ENCODE results near the gene DLX1. TPM values are rescaled to one million over a fixed set of nuclear protein-coding genes. Genes with fewer than 3 reads are reported as not detected.
"Not testable (repeated sequence)": the region's sequence is repeated elsewhere in the genome, so short reads cannot be mapped to it uniquely, and the experiment has no call there.

Gene DLX1
- total RNA-seq, 3 donors from 2014 or later = not detected

DNA sequence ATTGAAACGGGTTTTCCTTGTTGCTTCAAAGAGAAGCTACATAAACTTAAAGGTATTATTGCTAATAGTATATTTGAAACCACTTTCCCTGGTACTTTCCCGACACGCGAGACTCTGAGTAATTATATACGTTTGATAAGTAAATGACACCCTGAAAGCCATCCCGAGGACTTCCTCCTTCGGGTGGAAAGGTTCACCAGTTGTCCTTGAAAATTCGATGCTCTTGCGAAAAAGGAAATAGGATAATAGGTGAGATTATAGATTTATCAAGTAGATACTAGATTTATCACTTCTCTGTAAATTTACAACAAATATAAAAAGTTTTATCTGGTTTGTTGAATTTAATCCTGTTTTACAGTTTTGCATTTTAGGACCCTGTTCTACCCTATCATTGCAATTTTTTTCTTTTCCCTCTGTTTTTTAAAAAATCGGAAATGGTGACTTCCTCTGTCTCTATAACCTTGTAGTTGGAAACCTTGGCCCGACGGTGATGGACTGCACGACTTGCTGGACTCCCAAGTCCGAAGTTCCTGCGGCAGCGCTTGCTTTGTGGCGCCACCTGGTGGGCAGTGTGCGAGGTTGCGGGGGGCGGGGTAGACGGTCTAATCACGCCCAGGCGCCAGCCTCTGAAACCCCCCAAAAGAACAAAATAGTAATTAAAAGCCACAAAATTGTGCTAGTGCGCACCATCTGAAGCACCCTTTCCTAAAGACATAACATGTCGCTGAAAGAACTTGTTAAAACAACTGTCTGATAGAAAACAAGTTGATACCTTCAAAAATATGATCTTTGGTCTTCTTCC lies 18.4 kb downstream of the DLX1 start:
- ATAC-seq (no peak), DNase-seq (peak; percentile 69)
- no peaks in the 10 kb centered on the region for H3K36me3 Mint-ChIP-seq (ENCODE audit: insufficient read depth)
- peaks cover 51% of the 10 kb centered on the region for H3K4me1 Mint-ChIP-seq (ENCODE audit: low read depth)
- H3K9me3 Mint-ChIP-seq = peaks cover 5% of the 10 kb centered on the region
- H3K27me3 Mint-ChIP-seq (ENCODE audit: low read depth) = peaks cover 84% of the 10 kb centered on the region
- H3K4me3 Mint-ChIP-seq = peak overlapping the region; percentile 75

DNA sequence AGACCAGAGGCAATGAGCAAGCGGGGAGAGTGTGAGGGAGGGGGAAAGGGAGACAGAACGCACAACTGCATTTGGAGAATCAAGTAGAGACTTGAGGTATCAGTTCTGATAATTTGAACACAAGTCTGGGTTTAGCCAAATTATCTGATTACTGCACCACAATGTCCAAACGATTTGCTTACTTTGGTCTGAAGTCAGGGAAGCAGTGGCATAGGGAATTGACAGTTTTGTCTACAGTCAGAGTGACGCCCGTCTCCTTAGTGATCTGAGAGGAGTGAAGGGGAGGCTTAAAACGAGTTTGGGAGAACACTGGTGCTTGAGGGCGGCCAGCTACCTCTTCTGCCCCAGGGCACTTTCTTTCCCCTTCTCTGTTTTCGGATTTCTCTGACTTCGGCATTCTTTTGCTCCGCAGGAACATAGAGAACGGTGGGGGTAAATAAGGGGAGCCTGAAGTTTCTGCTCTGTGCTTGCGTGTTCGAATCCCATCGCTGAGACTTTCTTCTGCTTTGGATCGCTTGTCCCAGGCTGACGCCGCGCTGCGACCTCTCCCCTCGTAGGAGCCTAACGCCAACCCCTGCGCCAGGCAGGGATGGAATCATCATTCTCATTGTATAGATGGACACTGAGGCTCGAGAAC lies 20.3 kb downstream of the DLX1 start:
- DNase-seq = no peak
- peaks cover 90% of the 10 kb centered on the region for H3K27me3 Mint-ChIP-seq (ENCODE audit: low read depth)
- peaks cover 5% of the 10 kb centered on the region for H3K9me3 Mint-ChIP-seq
- no peaks in the 10 kb centered on the region for H3K36me3 Mint-ChIP-seq (ENCODE audit: insufficient read depth)
- peaks cover 49% of the 10 kb centered on the region for H3K4me1 Mint-ChIP-seq (ENCODE audit: low read depth)
- ATAC-seq = no peak
- no peak overlapping the region for H3K4me3 Mint-ChIP-seq

DNA sequence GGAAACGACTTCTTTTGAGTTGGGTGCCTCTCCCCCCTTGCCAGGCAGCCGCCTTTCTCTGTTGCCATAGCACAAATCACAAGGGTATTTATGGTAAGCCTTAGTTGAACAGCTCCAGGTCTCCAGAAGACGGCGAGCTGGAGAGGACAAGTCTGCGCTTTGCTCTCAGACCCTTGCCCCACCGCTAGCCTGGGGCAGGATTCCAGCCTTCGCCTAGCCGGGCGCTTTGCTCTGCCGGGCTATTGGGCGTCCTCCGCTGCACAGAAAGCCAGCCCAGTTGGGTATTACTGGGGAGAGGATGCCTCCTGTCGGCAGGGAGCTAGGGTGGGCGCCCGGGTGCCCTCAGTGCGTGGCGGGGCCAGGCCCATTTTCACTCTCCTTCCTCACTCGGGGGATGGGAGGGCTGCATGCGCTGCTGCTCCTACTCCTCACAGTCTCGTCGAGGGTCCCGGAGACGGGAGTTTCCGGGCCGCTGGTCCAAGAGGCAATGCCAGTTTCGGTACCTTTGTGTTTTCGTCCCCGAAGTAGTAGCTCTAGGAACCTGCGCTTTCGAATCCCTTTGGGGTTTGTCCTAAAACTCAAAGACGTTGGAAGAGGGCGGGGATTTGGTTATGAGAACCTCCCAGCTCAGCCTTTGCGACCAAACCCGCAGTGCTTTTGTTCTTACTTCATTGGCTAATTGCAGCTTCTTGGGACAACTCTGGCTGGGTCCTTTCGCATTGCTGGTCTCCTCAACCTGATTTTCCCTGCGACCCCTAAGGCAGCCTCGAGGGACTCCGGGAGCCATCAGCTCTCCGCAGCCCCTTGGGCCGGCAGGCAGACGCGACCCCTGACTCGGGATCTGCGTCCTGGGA lies 21.0 kb downstream of the DLX1 start:
- Mint-ChIP-seq H3K9me3 (peaks cover 5% of the 10 kb centered on the region), H3K4me1 (ENCODE audit: low read depth) (peaks cover 45% of the 10 kb centered on the region), H3K4me3 (no peak overlapping the region), H3K27me3 (ENCODE audit: low read depth) (peaks cover 83% of the 10 kb centered on the region), H3K36me3 (ENCODE audit: insufficient read depth) (no peaks in the 10 kb centered on the region)
- ATAC-seq = peak; percentile 29 to 33
- peak; percentile 48 for DNase-seq

DNA sequence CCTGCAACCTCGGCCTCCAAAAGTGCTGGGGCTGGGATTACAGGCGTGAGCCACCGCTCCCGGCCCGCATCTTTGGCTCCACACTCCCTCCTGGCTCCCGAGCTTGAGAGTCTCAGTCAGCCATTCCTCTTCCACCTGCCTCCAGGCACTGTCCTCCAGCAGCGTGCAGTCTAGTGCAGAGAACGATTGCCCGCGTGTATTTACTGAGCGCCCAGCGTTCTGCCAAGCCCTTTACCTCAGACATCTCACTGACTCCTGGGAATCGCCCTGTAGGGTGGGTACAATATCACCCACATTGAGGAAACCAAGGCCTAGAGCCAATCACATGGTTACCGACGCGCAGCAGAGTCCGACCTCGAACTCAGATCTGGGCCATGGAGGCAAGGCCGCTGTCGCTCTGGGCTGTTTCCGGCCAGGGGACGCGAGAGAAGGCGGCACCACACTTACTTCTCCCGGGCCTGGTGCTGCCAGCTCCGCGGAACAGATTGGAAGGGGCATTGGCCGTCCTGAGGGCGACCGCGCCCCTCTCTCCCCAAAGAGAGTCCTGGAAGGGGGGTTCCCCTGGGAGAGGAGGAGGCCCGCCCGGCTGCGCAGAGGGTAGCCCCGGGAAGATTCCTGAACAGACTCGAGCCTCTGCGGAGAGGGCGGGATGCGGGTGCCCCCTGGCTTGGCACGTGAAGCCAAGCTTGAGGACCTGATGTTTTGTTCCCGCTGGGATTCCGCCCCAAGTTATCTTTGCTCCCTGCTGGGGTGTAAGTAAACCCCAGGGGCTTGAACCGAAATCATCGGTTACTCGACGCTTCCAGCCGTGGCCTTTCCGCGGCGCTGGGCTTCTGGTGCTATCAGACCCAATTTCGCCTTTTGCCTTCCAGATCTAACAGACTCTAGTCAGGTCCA lies 22.6 kb downstream of the DLX1 start:
- no peak for ATAC-seq
- H3K27me3 Mint-ChIP-seq (ENCODE audit: low read depth) = peaks cover 71% of the 10 kb centered on the region
- H3K36me3 Mint-ChIP-seq (ENCODE audit: insufficient read depth) = no peaks in the 10 kb centered on the region
- peaks cover 32% of the 10 kb centered on the region for H3K4me1 Mint-ChIP-seq (ENCODE audit: low read depth)
- H3K9me3 Mint-ChIP-seq = peaks cover 5% of the 10 kb centered on the region
- DNase-seq = no peak
- H3K4me3 Mint-ChIP-seq = no peak overlapping the region

DNA sequence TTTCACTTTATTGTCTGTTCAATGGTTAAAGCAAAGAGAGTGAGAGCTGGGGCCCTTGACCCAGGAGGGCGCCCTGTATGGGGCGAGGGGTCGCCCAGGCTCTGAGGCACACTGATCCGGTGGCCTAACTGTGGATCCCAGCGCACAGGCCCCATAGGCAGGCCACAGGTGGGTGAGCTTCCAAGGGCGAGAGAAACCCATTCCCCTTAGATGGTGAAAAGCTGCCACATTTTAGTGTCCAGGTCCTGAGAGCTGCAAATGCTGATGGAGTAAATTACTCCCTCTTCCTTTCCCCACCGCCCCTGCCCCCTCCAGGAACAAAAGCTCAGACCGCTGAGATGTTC lies 23.3 kb downstream of the DLX1 start:
- Mint-ChIP-seq H3K27me3 (ENCODE audit: low read depth) (peaks cover 66% of the 10 kb centered on the region), H3K9me3 (peaks cover 5% of the 10 kb centered on the region), H3K4me3 (no peak overlapping the region), H3K36me3 (ENCODE audit: insufficient read depth) (no peaks in the 10 kb centered on the region), H3K4me1 (ENCODE audit: low read depth) (peaks cover 26% of the 10 kb centered on the region)
- DNase-seq = no peak
- no peak for ATAC-seq

DNA sequence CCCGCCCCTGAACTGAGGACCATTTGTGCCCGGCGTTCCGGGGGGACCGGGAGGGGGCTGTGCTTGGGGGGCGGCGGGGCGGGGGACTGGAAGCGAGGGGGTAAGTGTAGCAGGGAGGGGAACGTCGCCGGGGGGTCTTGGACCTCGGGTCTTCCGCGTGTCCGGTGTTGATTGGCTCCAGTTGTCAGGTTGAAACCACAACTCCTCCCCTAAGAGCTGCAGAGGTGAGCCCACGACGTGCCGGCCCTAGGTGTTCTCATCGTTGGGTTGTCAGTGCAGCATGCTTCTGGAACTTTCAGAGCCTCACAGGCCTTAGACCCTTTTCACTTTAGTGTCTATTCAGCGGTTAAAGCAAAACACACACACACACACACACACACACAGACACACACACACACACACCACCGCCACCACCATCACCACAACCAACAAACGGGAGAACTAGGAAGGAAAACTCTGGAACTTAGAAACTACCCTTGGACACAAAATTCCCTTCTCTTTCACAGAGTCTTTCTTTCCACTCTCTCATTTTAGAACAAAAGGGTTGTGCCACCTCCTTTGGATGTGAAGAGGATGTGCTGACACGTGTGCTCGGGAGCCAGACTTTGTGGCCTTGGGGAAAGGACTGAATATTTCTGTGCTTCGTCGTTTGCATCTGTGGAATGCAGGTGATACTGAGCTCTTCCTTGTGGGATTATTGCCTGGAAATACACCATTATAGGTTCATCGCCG lies 24.1 kb downstream of the DLX1 start:
- Mint-ChIP-seq H3K36me3 (ENCODE audit: insufficient read depth) (no peaks in the 10 kb centered on the region), H3K9me3 (no peaks in the 10 kb centered on the region), H3K4me3 (no peak overlapping the region), H3K4me1 (ENCODE audit: low read depth) (peaks cover 19% of the 10 kb centered on the region), H3K27me3 (ENCODE audit: low read depth) (peaks cover 61% of the 10 kb centered on the region)
- ATAC-seq (no peak), DNase-seq (no peak)

DNA sequence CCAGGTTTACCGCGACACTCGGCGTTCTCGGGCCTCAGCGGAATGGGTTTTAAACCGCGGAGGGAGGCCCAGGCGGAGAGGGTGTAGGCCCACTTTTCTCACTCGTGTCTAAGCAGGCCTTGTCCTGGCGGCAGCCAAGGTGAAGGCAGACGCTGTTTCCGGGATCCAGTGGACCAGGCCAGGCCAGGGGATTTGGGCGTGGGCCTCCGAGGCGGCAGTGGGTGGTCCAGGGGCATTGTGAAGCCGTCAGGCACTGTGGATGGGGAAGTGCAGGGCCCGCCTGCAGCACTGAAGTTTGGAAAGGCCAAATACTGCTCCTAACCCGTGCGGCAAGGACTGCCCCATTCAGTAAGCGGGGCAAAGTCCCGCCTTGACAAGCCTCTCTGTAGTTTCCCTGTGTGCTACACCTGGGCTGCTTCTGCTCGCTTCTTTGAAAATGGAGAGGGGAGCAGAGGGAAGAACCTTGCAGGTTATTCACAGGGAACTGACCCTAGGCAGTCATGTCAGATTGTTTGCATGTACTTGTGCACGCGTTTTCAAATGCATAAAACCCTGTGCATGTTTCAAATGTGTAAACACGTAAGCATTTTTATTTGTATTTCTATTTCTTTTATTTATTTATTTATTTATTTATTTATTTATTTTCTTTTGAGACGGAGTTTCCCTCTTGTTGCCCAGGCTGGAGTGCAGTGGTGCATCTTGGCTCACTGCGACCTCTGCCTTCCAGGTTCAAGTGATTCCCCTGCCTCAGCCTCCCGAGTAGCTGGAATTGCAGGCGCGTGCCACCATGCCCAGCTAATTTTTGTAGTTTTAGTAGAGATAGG lies 24.9 kb downstream of the DLX1 start:
- ATAC-seq (no peak), DNase-seq (no peak)
- H3K36me3 Mint-ChIP-seq (ENCODE audit: insufficient read depth) = no peaks in the 10 kb centered on the region
- no peak overlapping the region for H3K4me3 Mint-ChIP-seq
- peaks cover 17% of the 10 kb centered on the region for H3K4me1 Mint-ChIP-seq (ENCODE audit: low read depth)
- no peaks in the 10 kb centered on the region for H3K9me3 Mint-ChIP-seq
- H3K27me3 Mint-ChIP-seq (ENCODE audit: low read depth) = peaks cover 57% of the 10 kb centered on the region

DNA sequence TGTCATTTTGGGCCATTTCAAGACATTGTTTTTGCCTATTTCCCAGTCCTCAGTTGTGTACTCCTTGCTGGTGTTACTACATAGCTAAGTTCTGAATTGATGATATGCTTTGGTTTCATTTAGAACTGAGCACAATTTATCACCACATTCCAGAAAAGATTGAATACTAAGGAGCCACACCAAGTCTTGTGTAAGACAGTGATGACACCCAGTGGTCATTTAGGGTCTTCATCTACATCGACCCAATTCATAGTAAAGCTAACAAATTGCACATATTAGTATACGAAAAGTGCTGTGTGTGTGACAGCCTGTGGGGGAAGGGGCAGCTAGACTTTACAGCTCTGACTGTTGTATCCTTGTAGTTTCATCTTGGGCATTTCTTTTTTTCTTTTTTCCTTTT lies 28.3 kb downstream of the DLX1 start:
- Mint-ChIP-seq H3K27me3 (ENCODE audit: low read depth) (peaks cover 26% of the 10 kb centered on the region), H3K9me3 (no peaks in the 10 kb centered on the region), H3K4me3 (no peak overlapping the region), H3K36me3 (ENCODE audit: insufficient read depth) (no peaks in the 10 kb centered on the region), H3K4me1 (ENCODE audit: low read depth) (peaks cover 1% of the 10 kb centered on the region)
- no peak for ATAC-seq
- DNase-seq = no peak

DNA sequence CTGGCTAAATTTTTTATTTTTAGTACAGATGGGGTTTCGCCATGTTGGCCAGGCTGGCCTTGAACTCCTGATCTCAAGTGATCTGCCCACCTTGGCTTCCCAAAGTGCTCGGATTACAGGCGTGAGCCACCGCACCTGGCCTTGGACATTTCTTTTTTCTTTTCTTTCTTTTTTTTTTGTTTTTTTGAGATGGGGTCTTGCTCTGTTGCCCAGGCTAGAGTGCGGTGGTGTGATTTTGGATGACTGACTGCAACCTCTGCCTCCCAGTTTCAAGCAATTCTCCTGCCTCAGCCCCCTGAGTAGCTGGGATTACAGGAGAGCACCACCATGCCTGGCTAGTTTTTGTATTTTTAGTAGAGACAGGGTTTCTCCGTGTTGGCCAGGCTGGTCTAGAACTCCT lies 28.9 kb downstream of the DLX1 start:
- not testable (repeated sequence) for ATAC-seq; H3K36me3 Mint-ChIP-seq (ENCODE audit: insufficient read depth); H3K4me1 Mint-ChIP-seq (ENCODE audit: low read depth); DNase-seq; H3K9me3 Mint-ChIP-seq; H3K4me3 Mint-ChIP-seq
- H3K27me3 Mint-ChIP-seq (ENCODE audit: low read depth) = peaks cover 22% of the 10 kb centered on the region

DNA sequence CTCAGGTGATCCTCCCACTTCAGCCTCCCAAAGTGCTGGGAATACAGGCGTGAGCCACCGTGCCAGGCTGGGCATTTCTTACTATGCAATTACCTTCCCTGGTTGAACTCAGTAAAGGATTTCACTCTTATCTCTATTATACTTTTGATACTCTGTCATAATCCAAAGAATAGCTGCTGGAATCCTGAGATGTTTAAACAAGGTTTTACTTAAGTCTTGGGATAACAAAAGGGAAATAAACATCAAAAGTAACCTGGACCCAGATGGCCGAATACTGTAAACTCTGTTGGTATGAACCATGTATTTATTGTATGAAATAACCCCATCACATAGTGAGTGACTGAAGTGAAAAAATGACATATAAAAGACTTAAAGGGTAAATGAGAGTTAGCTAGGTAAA lies 29.3 kb downstream of the DLX1 start:
- Mint-ChIP-seq H3K27me3 (ENCODE audit: low read depth) (peaks cover 23% of the 10 kb centered on the region), H3K36me3 (ENCODE audit: insufficient read depth) (no peaks in the 10 kb centered on the region), H3K4me1 (ENCODE audit: low read depth) (no peaks in the 10 kb centered on the region), H3K4me3 (no peak overlapping the region), H3K9me3 (no peaks in the 10 kb centered on the region)
- ATAC-seq (no peak), DNase-seq (no peak)

DNA sequence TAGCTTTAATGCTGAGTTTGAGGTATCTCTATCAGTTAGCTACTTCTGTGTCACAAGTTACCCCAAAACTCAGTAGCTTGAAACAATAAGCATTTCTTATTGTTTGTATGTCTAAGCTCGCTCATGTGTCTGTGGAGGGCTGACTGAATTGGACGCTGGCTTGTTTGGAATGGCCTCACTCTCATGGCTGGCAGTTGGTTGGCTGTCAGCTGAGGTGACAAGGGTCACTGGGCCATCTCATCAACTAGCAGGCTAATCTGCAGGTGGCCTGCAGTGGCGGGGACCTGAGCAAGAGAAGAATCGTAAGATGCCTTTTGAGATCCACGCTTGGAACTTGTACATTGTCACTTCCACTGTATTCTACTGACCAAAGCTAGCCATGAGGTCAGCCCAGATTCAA lies 30.8 kb downstream of the DLX1 start:
- Mint-ChIP-seq H3K4me3 (no peak overlapping the region), H3K4me1 (ENCODE audit: low read depth) (no peaks in the 10 kb centered on the region), H3K36me3 (ENCODE audit: insufficient read depth) (no peaks in the 10 kb centered on the region), H3K9me3 (no peaks in the 10 kb centered on the region), H3K27me3 (ENCODE audit: low read depth) (peaks cover 16% of the 10 kb centered on the region)
- no peak for ATAC-seq
- no peak for DNase-seq

DNA sequence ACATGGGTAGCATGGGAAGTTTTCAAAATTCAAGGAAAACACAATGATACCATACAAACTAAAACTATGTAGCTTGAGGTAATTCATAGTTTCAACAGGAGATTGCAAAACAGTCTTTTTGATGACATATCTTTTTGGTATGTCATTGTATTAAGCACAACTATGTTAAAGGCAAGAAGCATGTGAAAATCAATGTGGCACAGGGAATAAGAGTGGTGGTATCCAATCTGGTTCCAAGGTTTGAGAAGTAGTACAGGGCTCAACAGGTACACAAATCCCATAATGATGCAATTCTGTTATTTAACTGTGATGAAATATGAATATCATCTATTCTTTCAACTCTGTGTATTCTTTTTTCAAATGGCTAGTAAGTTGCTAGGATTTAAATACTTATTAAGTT lies 33.8 kb downstream of the DLX1 start:
- H3K9me3 Mint-ChIP-seq = no peaks in the 10 kb centered on the region
- ATAC-seq = no peak
- no peak for DNase-seq
- H3K4me3 Mint-ChIP-seq = no peak overlapping the region
- H3K4me1 Mint-ChIP-seq (ENCODE audit: low read depth) = no peaks in the 10 kb centered on the region
- no peaks in the 10 kb centered on the region for H3K36me3 Mint-ChIP-seq (ENCODE audit: insufficient read depth)
- peaks cover 11% of the 10 kb centered on the region for H3K27me3 Mint-ChIP-seq (ENCODE audit: low read depth)

DNA sequence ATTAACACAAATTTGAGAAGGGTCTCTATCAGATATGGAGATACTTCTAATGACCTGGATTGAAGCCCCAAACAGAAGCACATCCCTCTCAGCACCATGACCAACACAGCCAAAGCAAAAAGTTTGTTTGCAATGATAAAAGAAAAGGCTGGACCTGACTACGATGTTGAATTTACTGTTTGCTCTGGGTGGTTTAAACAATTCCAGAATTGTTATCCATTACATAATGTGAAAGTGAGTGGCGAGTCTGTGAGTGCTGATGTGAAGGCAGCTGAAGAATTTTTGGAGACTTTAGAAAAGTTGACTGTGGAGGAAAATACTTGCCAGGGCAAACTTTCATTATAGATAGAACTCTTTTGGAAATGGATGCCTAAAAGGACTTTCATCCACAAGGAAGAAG lies 34.8 kb downstream of the DLX1 start:
- Mint-ChIP-seq H3K9me3 (no peaks in the 10 kb centered on the region), H3K4me3 (no peak overlapping the region), H3K36me3 (ENCODE audit: insufficient read depth) (no peaks in the 10 kb centered on the region), H3K27me3 (ENCODE audit: low read depth) (peaks cover 5% of the 10 kb centered on the region), H3K4me1 (ENCODE audit: low read depth) (no peaks in the 10 kb centered on the region)
- no peak for DNase-seq
- no peak for ATAC-seq

Measured in activated T-cell treated with anti-CD3 and anti-CD28 coated beads, Interleukin-2, amount 50 U/mL, for 4 hours (primary cell).